NCI-H1417 treated with DMSO at 0.1 percent for 48 hours (cell line): ENCODE data around the gene ZNF497.

Experiments used
- DNase-seq: peaks from one replicate; lab custom pipeline; 2025; lab: John Stamatoyannopoulos, UW

The ZNF497 gene

DNA sequence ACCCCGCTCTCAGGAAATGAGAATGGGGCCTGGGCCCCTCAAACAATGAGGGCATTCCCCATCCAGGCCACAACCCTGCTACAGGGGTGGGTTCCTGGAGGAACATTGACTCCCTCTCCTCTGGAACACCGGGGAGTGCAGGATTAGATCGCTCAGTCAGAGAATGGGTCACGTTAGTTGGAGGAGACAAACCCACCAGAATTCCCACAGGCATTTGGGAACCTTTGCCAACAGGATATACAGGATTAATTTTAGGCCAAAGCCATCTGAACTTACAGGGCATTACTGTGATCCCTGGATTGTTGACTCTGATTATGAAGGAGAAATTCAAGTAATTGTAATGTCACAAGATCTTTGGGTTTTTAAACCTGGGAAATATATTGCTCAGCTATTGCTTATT, 54.8 kb downstream of the ZNF497 start:
- DNase-seq = no peak

DNA sequence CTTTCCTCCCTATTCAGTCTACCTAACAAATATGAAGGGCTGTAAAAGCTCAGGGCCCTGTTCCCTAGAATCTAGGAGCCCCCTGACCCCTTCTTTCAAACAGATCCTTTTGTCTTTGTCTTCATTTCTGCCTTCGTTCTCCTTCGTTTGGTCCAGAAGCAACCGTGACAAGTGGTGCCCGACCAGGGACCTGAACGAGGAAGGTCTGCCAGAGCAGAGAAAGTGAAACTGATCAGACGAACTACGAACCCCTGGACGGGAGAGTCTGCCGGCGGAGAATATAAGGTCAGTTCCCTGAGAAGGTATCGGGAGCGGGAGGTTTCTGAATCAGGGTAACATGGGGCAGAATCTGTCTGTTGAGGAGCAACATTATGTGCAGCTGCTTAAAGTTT, 56.6 kb downstream of the ZNF497 start:
- no peak for DNase-seq

DNA sequence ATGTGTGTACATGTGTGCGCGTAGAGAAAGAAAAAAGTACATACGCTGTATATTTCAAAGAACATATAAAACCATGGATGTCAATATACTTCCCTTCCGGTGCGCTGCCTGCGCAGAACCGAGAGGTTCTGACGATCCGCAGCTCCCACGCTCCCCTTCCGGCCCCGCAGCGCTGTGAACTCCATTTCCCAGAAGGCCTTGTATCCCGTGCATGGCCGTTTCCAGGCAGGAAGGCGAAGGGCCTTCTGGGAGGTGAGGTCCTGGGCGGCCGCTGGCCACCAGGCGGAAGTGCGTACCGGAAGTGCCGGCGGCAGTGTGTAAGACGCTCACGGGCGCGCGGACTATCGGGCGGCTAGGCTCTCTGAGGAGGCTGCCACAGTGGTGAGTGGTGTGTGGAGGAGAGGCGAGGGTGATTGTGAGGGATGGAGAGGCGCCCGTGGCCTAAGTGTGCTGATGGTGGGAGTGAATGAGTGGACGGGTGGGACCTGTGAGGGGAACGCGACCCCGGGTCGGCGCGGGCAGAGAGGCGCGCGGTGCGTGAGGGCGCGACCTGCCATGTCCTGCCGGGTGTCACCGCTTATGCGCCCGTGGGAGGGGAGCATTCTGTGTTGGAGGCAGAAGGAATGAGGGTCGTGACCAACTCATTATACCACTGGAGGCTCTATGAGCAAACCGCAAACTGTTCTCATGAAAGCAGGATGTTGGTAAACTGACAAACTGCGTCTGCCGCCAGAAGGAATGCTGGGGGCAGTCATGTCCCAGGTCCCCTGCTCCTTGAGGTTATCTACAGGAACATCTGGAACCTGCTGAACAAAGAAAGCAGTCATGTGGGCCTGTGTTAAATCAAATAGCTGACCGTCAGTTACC, 57.3 kb downstream of the ZNF497 start, which contains the start of gene ERVK3-1:
Gene ERVK3-1 (plus strand): TSS at position 313 of the 867 bp plus-strand sequence. CDS start 6,792 bp downstream, outside the sequence.
- peak; percentile 74 for DNase-seq

DNA sequence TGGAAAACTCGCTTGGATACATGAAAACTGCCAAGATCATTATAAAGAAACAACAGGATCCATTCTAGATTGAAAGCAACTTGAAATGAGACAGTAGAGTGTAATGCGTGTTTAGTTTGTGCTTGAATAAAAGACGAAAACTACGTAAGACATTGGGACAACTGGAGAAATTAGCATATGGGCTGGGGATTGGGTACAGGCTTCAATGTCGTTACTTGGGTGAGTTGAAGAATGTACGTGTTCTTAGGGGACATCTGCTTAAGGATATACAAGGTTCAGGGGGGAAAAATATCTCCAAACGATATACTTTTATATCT, 57.8 kb downstream of the ZNF497 start:
- no peak for DNase-seq
